B cell (primary cell): Measurements from ENCODE around the gene YOD1. TPM values are rescaled to one million over a fixed set of nuclear protein-coding genes. Genes with fewer than 3 reads are reported as not detected.

Experiments
- ATAC-seq: fragments of 200-7000 bp; cut with Tn5 transposase; one replicate; pipeline ENCODE4 v1.10.0; 2021; ENCODE audit warnings: low read depth, mild to moderate bottlenecking, moderate number of reproducible peaks, moderate library complexity
- CTCF ChIA-PET: fragments of 350-600 bp; sonication (Branson Sonifier 250); formaldehyde crosslinking; loops from one replicate; lab custom pipeline; 2021; ENCODE audit warnings: antibody characterized with exemption, inconsistent platforms; lab: Charles Lee
- POLR2A ChIA-PET: fragments of 350-600 bp; sonication (Branson Sonifier 250); formaldehyde crosslinking; loops from one replicate; lab custom pipeline; 2021; ENCODE audit warnings: antibody characterized with exemption; lab: Charles Lee
- DNase-seq: peaks from one replicate; pipeline ENCODE4 v3.0.0; 2013
- H2AFZ ChIP-seq: 2 replicates; pipeline ENCODE4 v1.6.1; 2012; ENCODE audit warnings: mild to moderate bottlenecking, low read depth, low read length; ENCODE audit not compliant: insufficient read depth, poor library complexity, severe bottlenecking
- H3K27ac ChIP-seq, 2 donors: 1 replicate in 1 of 2; 2 replicates in 1 of 2; pipeline ENCODE4 v1.5.1; 2012 to 2013; ENCODE audit warnings: low read length in 2 of 2, mild to moderate bottlenecking in 2 of 2, moderate library complexity in 1 of 2
- H3K27me3 ChIP-seq, 4 experiments: fragments of 200-600 bp in 1 of 4; sonication (generic) in 1 of 4; replicated peaks in 1 of 4; 1 replicate in 2 of 4; 2 replicates in 2 of 4; pipeline versions ENCODE4 v1.6.1 to v1.7.0; 2013 to 2016; ENCODE audit warnings: low read length in 3 of 4, mild to moderate bottlenecking in 2 of 4, mixed read lengths in 1 of 4, moderate library complexity in 1 of 4; ENCODE audit not compliant: insufficient read depth in 4 of 4, control insufficient read depth in 3 of 4; ENCODE audit errors: control extremely low read depth in 1 of 4
- H3K36me3 ChIP-seq, 2 experiments: replicated peaks in 1 of 2; 1 replicate in 1 of 2; 2 replicates in 1 of 2; pipeline versions ENCODE4 v1.6.1 to v1.7.1; 2013; ENCODE audit warnings: low read length in 1 of 2; ENCODE audit not compliant: insufficient read depth in 2 of 2, control insufficient read depth in 1 of 2; ENCODE audit errors: control extremely low read depth in 1 of 2, extremely low read depth in 1 of 2
- H3K4me1 ChIP-seq, 2 donors: fragments of 200-600 bp in 1 of 2; sonication (generic) in 1 of 2; 1 replicate in 1 of 2; 2 replicates in 1 of 2; pipeline versions ENCODE4 v1.5.1 to v1.6.1; 2013 to 2017; ENCODE audit warnings: low read length in 2 of 2; ENCODE audit not compliant: control insufficient read depth in 2 of 2, insufficient read depth in 2 of 2
- H3K4me2 ChIP-seq: replicated peaks from 2 replicates; pipeline ENCODE3; 2012; ENCODE audit warnings: mild to moderate bottlenecking, low read depth, low read length; ENCODE audit not compliant: poor library complexity, severe bottlenecking
- H3K4me3 ChIP-seq, 5 experiments: fragments of 200-600 bp in 1 of 5; sonication (generic) in 1 of 5; 1 replicate in 3 of 5; 2 replicates in 2 of 5; pipeline versions ENCODE4 v1.5.1 to v1.7.0; 2011 to 2016; ENCODE audit warnings: low read length in 4 of 5, mild to moderate bottlenecking in 4 of 5, low read depth in 2 of 5, control low read depth in 1 of 5, moderate library complexity in 1 of 5; ENCODE audit not compliant: insufficient read depth in 1 of 5; ENCODE audit errors: control extremely low read depth in 1 of 5, extremely low read depth in 1 of 5
- H3K79me2 ChIP-seq: fragments of 200-600 bp; sonication (generic); one replicate; pipeline ENCODE4 v1.6.0; 2016; ENCODE audit warnings: low read length; ENCODE audit not compliant: control insufficient read depth, insufficient read depth
- H3K9ac ChIP-seq: fragments of 200-600 bp; sonication (generic); 2 replicates; pipeline ENCODE4 v1.6.1; 2017; ENCODE audit warnings: mild to moderate bottlenecking, low read length, moderate library complexity
- H3K9me3 ChIP-seq, 3 donors: one replicate each; pipeline versions ENCODE4 v1.6.1 to v1.7.1; 2013; ENCODE audit warnings: low read length in 2 of 3; ENCODE audit not compliant: control insufficient read depth in 2 of 3, insufficient read depth in 1 of 3; ENCODE audit errors: control extremely low read depth in 1 of 3
- H4K20me1 ChIP-seq: 2 replicates; pipeline ENCODE4 v1.6.0; 2012; ENCODE audit warnings: mild to moderate bottlenecking, low read length; ENCODE audit not compliant: insufficient read depth, control insufficient read depth, poor library complexity, severe bottlenecking
- H3K27ac Mint-ChIP-seq: one replicate; pipeline ENCODE4 v1.8.0; 2021; ENCODE audit warnings: mixed read lengths
- H3K27me3 Mint-ChIP-seq: one replicate; pipeline ENCODE4 v1.8.0; 2021; ENCODE audit warnings: mixed read lengths
- H3K4me1 Mint-ChIP-seq: one replicate; pipeline ENCODE4 v1.8.0; 2021; ENCODE audit warnings: mixed read lengths
- H3K4me3 Mint-ChIP-seq: one replicate; pipeline ENCODE4 v1.8.0; 2021; ENCODE audit warnings: mixed read lengths
- H3K9me3 Mint-ChIP-seq: one replicate; pipeline ENCODE4 v1.8.0; 2022; ENCODE audit warnings: mixed read lengths; ENCODE audit not compliant: insufficient read depth
- EZH2 ChIP-seq: IDR thresholded peaks from 2 replicates; pipeline ENCODE4 v1.6.1; 2012; ENCODE audit warnings: borderline replicate concordance, low read depth, mild to moderate bottlenecking, moderate library complexity, low read length; ENCODE audit not compliant: insufficient read depth, poor library complexity, severe bottlenecking
- WGBS: methylation state at CpG from one replicate; pipeline ENCODE4 v1.1.5; 2013; ENCODE audit warnings: missing lambda C conversion rate; ENCODE audit not compliant: insufficient coverage; 5-methylcytosine and 5-hydroxymethylcytosine counted together
- intact Hi-C: fragments of 100-400 bp; cut with micrococcal nuclease; formaldehyde crosslinking; loops from one replicate; pipeline ENCODE4 v1.10.0; 2022
- polyA plus RNA-seq: library from polyadenylated mRNA; depleted of rRNA; stranded (reverse); fragments of >200 nt; gene quantifications from 2 replicates; pipeline ENCODE4 v1.2.3, GENCODE V29; 2012
- total RNA-seq, 2 donors: library from RNA; stranded (reverse); fragments of 120-200 nt in 1 of 2; gene quantifications; 1 replicate in 1 of 2; 2 replicates in 1 of 2; pipeline versions ENCODE4 v1.2.3 to v1.2.4, GENCODE V29; 2013 to 2022
- TF ChIP-seq, protein P1 (sequence below): fragments of 200-600 bp; IDR thresholded peaks from one replicate; pipeline ENCODE4 v1.8.0; 2022; ENCODE audit warnings: antibody characterized with exemption, mild to moderate bottlenecking

YOD1 gene
- total and polyA plus RNA-seq, 2 donors (not counting 1 experiment from before 2014, with no cell fraction given), result 2.3 to 9.4 TPM

DNA sequence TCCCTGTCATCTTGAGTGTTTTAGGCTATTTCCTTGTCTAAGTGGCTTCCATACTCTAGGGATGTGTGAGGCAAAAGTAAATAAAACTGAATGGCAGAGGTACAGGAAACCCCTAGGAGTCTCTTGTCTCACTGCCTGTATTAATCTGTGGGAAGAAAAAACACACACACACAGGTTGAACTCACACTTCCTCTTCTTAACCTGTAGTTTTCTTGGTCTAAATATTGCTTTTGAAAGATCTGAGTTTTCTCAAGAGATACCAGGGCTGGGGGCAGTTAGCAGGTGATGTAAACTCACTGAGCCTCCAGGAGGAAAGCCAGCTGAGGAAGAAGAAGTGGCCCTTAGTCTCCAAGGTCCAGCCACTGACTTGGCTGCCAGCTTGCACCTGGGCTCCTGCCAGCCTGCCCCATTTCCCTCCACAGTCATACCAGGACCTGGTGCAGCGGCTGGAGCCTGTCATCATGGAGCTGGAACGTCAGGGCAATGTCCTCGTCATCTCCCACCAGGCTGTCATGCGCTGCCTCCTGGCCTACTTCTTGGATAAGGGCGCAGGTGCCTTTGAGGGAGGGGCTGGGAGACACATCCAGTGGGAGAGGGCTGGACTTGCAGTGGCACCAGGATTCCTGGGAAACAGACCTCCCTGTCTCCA is 19.0 kb upstream of the YOD1 start:
- Histone ChIP-seq H3K9ac (no peak overlapping the region), H3K4me1 (peaks cover 20 to 23% of the 10 kb centered on the region in 2 donors), H3K27ac (peak overlapping the region in 1 of 2 donors; percentile 37), H3K36me3 (peaks cover 8 to 43% of the 10 kb centered on the region in 2 experiments), H3K79me2 (no peaks in the 10 kb centered on the region), H3K4me3 (no peak overlapping the region), H4K20me1 (no peaks in the 10 kb centered on the region), H3K9me3 (peaks cover 0 to 7% (median 0%) of the 10 kb centered on the region in 3 donors), H3K4me2 (peak overlapping the region; percentile 27), H2AFZ (no peak overlapping the region), H3K27me3 (no peaks in the 10 kb centered on the region)
- no peaks in the 10 kb centered on the region for H3K9me3 Mint-ChIP-seq
- peak overlapping the region; percentile 39 for H3K27ac Mint-ChIP-seq
- intact Hi-C loops, result no loop called here
- ChIA-PET POLR2A (no interaction called here), CTCF (interaction anchor here (1.0 to 4.7 kb wide), 8 partner anchors 9 to 432 kb away, joined by 3 to 23 read pairs (median 8); partner anchors contain the start of gene CR1)
- no peak for TF ChIP-seq EZH2
- TF ChIP-seq, protein P1, sequence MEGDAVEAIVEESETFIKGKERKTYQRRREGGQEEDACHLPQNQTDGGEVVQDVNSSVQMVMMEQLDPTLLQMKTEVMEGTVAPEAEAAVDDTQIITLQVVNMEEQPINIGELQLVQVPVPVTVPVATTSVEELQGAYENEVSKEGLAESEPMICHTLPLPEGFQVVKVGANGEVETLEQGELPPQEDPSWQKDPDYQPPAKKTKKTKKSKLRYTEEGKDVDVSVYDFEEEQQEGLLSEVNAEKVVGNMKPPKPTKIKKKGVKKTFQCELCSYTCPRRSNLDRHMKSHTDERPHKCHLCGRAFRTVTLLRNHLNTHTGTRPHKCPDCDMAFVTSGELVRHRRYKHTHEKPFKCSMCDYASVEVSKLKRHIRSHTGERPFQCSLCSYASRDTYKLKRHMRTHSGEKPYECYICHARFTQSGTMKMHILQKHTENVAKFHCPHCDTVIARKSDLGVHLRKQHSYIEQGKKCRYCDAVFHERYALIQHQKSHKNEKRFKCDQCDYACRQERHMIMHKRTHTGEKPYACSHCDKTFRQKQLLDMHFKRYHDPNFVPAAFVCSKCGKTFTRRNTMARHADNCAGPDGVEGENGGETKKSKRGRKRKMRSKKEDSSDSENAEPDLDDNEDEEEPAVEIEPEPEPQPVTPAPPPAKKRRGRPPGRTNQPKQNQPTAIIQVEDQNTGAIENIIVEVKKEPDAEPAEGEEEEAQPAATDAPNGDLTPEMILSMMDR, result no peak
- H3K27me3 Mint-ChIP-seq, result no peaks in the 10 kb centered on the region
- peaks cover 22% of the 10 kb centered on the region for H3K4me1 Mint-ChIP-seq
- H3K4me3 Mint-ChIP-seq, result no peak overlapping the region
- no peak for ATAC-seq
- WGBS, result 78% methylated on average over 5 of the region's 5 CpGs
- DNase-seq, result peak; percentile 29

DNA sequence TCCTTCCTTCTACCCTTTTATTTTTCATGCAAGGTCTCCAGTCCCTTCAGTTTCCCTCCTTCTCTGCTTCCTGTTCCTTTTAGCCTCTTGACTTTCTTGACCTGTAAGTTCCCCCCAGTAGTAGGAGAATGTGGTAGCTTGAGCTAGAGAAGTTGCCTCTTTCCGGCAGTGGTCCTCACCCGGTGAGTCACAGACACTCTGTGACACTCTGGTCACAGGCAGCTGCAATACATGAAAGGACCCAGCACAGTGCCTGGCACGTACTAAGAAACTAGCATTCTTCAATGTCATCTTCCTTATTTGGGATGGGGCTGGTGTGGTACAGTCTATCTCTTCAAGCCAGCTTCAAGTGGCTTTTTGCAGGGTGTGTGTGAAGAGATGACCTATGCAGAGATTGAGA is 18.1 kb upstream of the YOD1 start:
- TF ChIP-seq, protein P1, result no peak
- TF ChIP-seq EZH2, result no peak
- Histone ChIP-seq H3K9ac (no peak overlapping the region), H3K79me2 (no peaks in the 10 kb centered on the region), H3K4me1 (peaks cover 20 to 23% of the 10 kb centered on the region in 2 donors), H3K27ac (no peak overlapping the region), H3K4me3 (no peak overlapping the region), H4K20me1 (no peaks in the 10 kb centered on the region), H3K4me2 (no peak overlapping the region), H3K36me3 (peaks cover 12 to 51% of the 10 kb centered on the region in 2 experiments), H2AFZ (no peak overlapping the region), H3K9me3 (peaks cover 0 to 7% (median 0%) of the 10 kb centered on the region in 3 donors), H3K27me3 (no peaks in the 10 kb centered on the region)
- Mint-ChIP-seq H3K27ac (no peak overlapping the region), H3K9me3 (no peaks in the 10 kb centered on the region), H3K4me1 (peaks cover 22% of the 10 kb centered on the region), H3K4me3 (no peak overlapping the region), H3K27me3 (no peaks in the 10 kb centered on the region)
- intact Hi-C loops, result no loop called here
- ATAC-seq (no peak), DNase-seq (no peak)
- POLR2A ChIA-PET, result interaction anchor here (0.5 kb wide), 1 partner anchor 155 kb away, joined by 3 read pairs; no protein-coding TSS in a partner anchor
- 93% methylated on average over 2 of the region's 3 CpGs for WGBS
- CTCF ChIA-PET, result interaction anchor here (0.6 to 3.3 kb wide), 4 partner anchors 10 to 1266 kb away, joined by 3 to 9 read pairs (median 3); partner anchors contain the start of gene CR1
